ENCODE measurements around the gene C1QL4. TPM values are rescaled to one million over a fixed set of nuclear protein-coding genes. Genes with fewer than 3 reads are reported as not detected.

C1QL4 gene
- total and polyA plus RNA-seq, 9 of the 15 experiments (the other 6 are each of a cell fraction or from before 2014, with no cell fraction given): 0.08 to 2.1 (median 0.31) TPM

- no peak for TF ChIP-seq MBD1 (CRISPR knock-in tag; IDR thresholded peaks at IDR 0.05)
- no peak for TF ChIP-seq ARID2 (IDR thresholded peaks at IDR 0.05)
- 0 out of 2 replicates have a peak, but pooled peaks have one; percentile 34 for TF ChIP-seq HMGXB4 (CRISPR knock-in tag; IDR thresholded peaks at IDR 0.05)
- no peak for TF ChIP-seq ZFP1 (CRISPR knock-in tag; IDR thresholded peaks at IDR 0.05)
- TF ChIP-seq CCAR2 (IDR thresholded peaks at IDR 0.05; ENCODE audit: low read depth, low read length): no peak
- TF ChIP-seq IRF1 (CRISPR knock-in tag; IDR thresholded peaks at IDR 0.05; ENCODE audit: borderline replicate concordance): no peak
- no peak for TF ChIP-seq ELK3 (CRISPR knock-in tag; IDR thresholded peaks at IDR 0.05)
- TF ChIP-seq ZFPM2 (CRISPR knock-in tag; IDR thresholded peaks at IDR 0.05): no peak
- no peak for TF ChIP-seq AFF1 (IDR thresholded peaks at IDR 0.05; ENCODE audit: low read depth in 1 of 2, partially characterized antibody in 2 of 2)
- TF ChIP-seq ZNF449 (CRISPR knock-in tag; IDR thresholded peaks at IDR 0.05): no peak
Measured at GRCh38 chr12:49342066-49342913, 5.3 kb upstream of the C1QL4 start (continued).

Measured in K562 (cell line).